Measurements from ENCODE around the gene BLTP2. TPM values are rescaled to one million over a fixed set of nuclear protein-coding genes. Genes with fewer than 3 reads are reported as not detected.

The BLTP2 gene
- total RNA-seq: 79.7 and 145 TPM in 2 replicates

DNA sequence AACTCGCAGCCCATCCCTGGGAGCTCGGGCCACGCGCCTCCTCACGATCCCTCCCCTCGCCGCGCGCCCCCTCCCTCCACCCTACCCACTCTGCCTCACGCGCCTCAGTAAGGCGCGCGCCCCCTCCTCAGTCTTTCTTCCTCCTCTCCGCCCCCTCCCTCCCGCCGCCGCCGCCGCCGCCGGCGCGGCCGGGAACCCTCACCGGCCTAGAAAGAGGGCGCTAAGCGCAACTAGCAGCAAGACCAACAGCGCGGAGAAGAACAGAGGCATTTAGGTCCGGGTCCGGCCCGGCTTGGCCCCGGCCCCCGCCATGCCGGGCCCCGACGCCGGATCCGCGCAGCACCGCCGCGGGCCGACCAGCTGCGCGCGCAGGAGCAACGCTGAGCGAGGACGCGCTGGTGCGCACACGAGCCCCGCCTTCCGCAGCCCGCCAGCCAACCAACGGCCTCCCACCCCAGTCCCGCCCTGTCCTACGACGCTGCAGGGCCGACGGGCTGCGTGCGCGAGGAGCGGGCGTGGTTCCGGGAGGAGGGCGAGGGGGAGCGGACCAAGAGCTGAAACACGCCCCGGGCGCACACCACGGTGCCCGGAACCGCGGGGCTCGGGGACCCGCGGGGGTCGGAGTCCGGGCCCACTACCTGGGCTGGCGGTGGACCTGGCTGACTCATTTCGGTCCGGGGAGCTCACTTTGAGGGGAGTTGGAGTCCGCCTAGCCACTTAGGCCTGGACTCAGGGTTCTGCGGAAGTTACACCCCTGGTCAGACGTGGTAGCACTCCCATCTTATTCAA lies at the start of gene BLTP2:
Gene BLTP2, minus strand, starts transcription at position 372 of the 789 bp plus-strand sequence. Its CDS starts 102 bp downstream, at position 270.

GRCh38 chr17:28661635-28662526 lies 16.9 kb upstream of the BLTP2 start, which contains the start of the genes SDF2 and SUPT6H:
TSS of gene SDF2 (minus strand) at chr17:28661906. CDS start at chr17:28661876, 30 bp downstream.
TSS of gene SUPT6H (plus strand) at chr17:28662205. CDS start at chr17:28673402, 11,197 bp downstream.

DNA sequence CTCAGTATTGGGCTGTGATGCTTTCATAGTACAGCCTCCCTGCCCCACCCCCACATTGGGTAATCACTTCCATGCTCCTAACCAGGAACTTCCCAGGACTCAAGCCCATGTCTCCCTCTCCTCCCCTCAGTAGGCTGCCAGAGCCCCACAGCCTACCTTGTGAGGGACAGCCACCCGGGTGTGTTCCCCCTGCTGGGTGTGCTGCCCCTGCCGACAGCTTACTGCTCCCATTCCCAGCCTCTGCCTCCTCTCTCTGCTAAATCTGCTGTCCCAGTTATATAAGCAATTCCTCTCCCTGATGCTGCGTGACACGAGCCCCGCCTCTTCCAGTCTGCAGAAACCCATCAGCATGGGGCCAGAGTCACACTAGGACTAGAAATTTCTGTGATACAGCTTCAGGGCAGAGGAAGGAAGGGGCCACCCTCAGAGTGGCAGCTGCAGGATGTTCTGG lies 31.0 kb downstream of the BLTP2 start, which contains the start of gene RSKR:
Gene RSKR, minus strand, starts transcription at position 255 of the 451 bp plus-strand sequence. Its CDS starts 24 bp downstream, at position 231.

GRCh38 chr17:28598799-28599310 lies 46.1 kb downstream of the BLTP2 start, which contains the start of gene SPAG5:
TSS of gene SPAG5 (minus strand) at chr17:28599025. CDS start at chr17:28598946, 79 bp downstream.

Other genes with a start within 250 kb of the BLTP2 start
- gene SLC46A1, start 238.9 kb downstream of the BLTP2 start, total RNA-seq: 6.3 and 7.4 TPM in 2 replicates
- gene SLC13A2, start 171.5 kb downstream of the BLTP2 start, total RNA-seq: not detected in 2 replicates
- not detected in 2 replicates for gene FOXN1, start 138.8 kb downstream of the BLTP2 start, total RNA-seq
- 19.2 and 23.3 TPM in 2 replicates for gene UNC119, start 92.5 kb downstream of the BLTP2 start, total RNA-seq
- gene PIGS, start 73.6 kb downstream of the BLTP2 start, total RNA-seq: 73.8 and 95.4 TPM in 2 replicates
- 19.6 and 25.2 TPM in 2 replicates for gene ALDOC, start 68.3 kb downstream of the BLTP2 start, total RNA-seq
- 8.6 and 12.8 TPM in 2 replicates for gene SPAG5, start 46.1 kb downstream of the BLTP2 start, total RNA-seq
- gene RSKR, start 31.0 kb downstream of the BLTP2 start, total RNA-seq: 5.9 and 7.9 TPM in 2 replicates
- gene SDF2, start 16.7 kb upstream of the BLTP2 start, total RNA-seq: 40.0 and 60.5 TPM in 2 replicates
- 42.1 and 51.8 TPM in 2 replicates for gene SUPT6H, start 17.0 kb upstream of the BLTP2 start, total RNA-seq
- 0.22 and 6.7 TPM in 2 replicates for gene PROCA1, start 66.7 kb upstream of the BLTP2 start, total RNA-seq
- gene RAB34, start 72.7 kb upstream of the BLTP2 start, total RNA-seq: 195 and 196 TPM in 2 replicates
- gene RPL23A, start 74.8 kb upstream of the BLTP2 start, total RNA-seq: 327 and 599 TPM in 2 replicates
- gene TLCD1, start 81.1 kb upstream of the BLTP2 start, total RNA-seq: 9.0 and 15.8 TPM in 2 replicates
- gene NEK8, start 83.6 kb upstream of the BLTP2 start, total RNA-seq: 7.4 and 10.2 TPM in 2 replicates
- gene TRAF4, start 98.9 kb upstream of the BLTP2 start, total RNA-seq: 76.6 and 103 TPM in 2 replicates
- gene FAM222B, start 197.6 kb upstream of the BLTP2 start, total RNA-seq: 7.1 and 13.6 TPM in 2 replicates
- gene ERAL1, start 209.9 kb upstream of the BLTP2 start, total RNA-seq: 22.8 and 62.6 TPM in 2 replicates

Measured in placental epithelial cell (primary cell).